GM19035 (cell line): ENCODE measurements around the gene TKT.

Source experiments
- ATAC-seq: cut with Tn5 transposase; IDR thresholded peaks from one replicate; pipeline ENCODE4 v1.9.1; 2021; ENCODE audit not compliant: unreplicated experiment

The TKT gene

DNA sequence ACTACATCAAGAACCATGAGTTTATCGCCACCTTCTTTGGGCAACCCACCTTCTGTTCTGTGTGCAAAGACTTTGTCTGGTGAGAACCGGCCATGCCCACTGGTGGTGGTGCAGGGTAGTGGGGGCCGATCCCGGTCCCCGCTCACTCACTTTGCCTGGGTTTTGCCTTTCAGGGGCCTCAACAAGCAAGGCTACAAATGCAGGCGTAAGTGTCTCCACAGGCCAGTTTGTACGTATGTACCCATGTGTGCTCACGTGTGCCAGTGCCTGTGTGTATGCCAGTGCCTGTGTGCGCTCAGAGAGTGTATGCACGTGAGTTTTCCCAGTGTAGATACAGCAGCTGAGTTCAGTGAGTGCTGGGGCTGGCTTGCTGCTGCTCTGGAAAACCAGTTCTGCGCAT, 74.3 kb downstream of the TKT start:
- ATAC-seq: no peak

DNA sequence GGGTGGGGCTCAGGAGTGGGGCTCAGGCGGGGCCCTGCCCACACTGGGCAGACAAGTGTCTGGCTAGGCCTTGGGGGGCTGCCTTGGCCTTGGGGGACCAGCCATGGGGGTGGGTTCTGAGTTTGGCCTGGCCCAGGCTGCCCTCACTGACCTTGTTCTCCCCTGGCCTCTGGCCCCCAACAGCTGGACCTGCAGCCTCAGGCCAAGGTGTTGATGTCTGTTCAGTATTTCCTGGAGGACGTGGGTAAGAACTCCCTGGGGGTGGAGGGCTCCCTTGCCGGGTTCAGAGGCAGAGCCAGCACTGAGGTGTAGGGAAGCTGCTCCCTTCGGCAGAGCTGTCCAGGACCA, 74.8 kb downstream of the TKT start:
- peak; percentile 23 for ATAC-seq

DNA sequence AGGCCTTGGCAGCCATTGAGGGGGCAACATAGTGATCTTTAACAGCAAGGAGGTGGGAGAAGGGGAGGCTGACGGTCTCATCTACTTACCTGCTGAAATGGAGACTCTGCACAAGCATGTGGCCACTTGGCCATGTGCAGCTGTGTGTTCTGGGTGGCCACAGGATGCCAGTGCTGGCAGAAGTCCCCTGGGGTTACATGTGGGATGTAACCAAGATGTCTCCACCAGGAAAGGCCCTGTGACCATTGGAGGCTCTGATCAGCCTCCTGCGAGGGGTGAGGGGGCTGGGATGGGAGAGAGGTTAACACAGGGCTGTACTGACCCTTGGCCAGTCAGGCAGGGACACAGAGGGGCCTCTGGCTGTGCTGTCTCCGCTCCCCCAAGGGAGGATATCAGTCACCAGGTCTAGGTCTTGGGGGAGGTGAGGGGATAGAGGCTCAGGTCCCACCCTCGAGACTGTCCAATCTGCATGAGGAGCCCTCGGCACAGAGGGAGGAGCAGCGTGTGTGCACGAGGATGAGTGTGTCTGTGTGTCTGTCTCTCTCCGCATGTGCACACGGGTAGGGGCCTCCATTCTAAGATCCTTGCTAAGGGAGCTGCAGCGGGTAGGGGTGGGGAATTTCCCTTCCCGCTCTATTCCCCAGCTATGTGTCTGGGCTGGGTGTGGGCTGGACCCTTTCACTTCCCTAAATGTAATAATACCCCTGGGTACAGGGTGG, 75.4 kb downstream of the TKT start:
- ATAC-seq: peak; percentile 88

DNA sequence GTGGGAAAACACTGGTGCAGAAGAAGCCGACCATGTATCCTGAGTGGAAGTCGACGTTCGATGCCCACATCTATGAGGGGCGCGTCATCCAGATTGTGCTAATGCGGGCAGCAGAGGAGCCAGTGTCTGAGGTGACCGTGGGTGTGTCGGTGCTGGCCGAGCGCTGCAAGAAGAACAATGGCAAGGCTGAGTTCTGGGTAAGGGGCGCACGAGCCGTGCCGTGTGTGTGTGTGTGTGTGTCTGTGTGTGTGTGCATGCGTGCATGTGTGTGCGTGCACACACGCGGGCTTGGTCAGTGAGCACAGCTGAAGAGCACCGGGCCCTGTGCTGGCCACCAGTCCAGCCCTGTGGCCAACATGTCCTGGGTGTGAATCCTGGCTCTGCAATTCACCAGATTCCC, 76.2 kb downstream of the TKT start:
- no peak for ATAC-seq

DNA sequence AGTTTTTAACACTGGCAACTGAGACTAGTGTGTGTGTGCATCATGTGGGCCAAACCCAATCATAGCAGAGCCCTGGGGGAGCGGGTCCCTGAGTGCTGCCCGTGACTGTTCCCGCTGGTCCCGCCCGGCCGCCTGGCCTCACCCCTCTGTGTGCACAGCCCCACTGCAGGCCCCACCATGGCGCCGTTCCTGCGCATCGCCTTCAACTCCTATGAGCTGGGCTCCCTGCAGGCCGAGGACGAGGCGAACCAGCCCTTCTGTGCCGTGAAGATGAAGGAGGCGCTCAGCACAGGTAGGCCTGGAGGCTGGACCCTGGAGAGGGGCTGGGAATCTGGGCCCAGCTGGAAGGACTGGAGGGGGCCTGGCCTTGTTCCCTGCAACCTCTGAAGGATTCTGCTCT, 77.6 kb downstream of the TKT start:
- no peak for ATAC-seq

DNA sequence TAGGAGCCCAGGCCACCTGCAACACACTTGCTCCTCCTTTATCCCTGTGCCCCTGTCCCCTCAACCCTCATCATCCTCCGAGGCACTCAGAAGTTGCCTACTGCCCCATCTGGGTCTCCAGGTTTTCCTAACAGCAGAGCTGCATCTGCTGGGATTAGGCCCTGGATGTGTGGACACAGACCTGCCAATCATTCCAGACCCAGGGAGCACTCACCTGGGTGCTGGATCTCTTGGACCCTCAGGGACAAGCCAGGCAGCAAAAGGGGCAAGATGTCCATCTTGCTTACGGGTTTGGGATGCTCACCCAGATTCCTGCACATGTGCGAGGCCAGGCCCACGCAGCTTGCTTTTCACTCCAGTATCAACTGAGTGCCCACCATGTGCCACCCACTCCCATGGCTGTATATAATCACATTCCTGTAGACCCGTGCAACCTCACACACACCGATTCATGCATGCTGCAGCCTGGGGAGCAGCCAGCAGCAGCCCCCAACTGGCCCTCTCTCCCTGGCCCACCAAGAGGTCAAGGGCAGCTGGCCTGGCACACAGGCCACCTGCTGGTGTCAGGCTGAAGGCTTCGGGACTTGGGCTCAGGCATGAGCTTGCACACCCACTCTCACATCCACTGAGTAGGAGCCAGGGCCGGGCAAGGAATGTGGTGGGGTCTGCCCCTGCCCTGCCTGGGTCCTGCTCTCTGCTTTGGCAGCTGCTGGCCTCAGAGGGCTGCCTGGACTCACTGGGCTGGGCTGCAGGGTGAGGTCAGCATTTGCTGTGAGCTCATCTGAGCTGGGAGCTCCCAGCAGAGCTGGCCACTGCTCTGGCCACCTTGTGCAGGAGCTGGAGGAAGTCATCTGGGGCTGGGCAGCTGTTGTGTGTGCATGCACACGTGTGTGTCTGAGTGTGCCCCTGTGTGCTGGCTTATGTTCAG, 79.9 kb downstream of the TKT start:
- no peak for ATAC-seq
